GM19463 (cell line): ENCODE results near the gene APOL5.
"Not testable (repeated sequence)": the region's sequence is repeated elsewhere in the genome, so short reads cannot be mapped to it uniquely, and the experiment has no call there.

Source experiments
- ATAC-seq: cut with Tn5 transposase; IDR thresholded peaks from one replicate; pipeline ENCODE4 v1.9.1; 2021; ENCODE audit warnings: mild to moderate bottlenecking, moderate library complexity; ENCODE audit not compliant: unreplicated experiment

The APOL5 gene, protein sequence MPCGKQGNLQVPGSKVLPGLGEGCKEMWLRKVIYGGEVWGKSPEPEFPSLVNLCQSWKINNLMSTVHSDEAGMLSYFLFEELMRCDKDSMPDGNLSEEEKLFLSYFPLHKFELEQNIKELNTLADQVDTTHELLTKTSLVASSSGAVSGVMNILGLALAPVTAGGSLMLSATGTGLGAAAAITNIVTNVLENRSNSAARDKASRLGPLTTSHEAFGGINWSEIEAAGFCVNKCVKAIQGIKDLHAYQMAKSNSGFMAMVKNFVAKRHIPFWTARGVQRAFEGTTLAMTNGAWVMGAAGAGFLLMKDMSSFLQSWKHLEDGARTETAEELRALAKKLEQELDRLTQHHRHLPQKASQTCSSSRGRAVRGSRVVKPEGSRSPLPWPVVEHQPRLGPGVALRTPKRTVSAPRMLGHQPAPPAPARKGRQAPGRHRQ

DNA sequence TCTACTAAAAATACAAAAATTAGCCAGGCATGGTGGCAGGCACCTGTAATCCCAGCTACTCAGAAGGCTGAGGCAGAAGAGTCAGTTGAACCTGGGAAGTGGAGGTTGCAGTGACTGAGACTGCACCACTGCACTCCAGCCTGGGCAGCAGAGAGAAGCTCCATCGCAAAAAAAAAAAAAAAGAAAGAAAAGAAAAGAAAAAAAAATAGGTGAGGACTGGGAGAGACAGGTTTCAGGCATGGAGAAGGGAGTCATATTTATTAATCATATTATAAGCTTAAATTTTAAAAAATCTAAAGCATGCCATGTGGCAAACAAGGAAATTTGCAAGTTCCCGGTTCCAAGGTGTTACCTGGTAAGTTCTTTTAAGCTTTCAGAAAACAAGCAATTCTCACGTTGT lies at the start of gene APOL5:
Gene APOL5 (plus strand): TSS at position 301 of the 400 bp plus-strand sequence. CDS start 0 bp downstream, at position 301.
- no peak for ATAC-seq

DNA sequence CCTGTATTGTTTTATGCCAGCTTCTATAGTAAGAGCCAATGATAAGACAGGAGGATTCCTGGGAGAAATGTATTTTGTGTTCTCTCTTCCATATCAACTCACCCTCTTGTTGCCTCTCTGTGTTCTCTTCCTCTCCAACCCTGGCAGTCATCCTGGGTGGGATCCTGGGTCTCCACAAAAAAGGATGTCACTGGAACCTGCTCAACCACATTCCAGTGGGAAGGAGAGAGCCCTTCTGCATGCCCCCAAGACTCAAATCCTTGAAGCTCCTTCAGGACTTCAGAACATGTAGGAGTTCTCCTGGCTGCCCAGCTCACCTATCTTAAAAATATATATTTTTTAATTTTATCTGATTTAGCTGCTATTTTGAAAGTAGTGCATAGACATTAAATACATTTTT lies 43.3 kb upstream of the APOL5 start:
- no peak for ATAC-seq

DNA sequence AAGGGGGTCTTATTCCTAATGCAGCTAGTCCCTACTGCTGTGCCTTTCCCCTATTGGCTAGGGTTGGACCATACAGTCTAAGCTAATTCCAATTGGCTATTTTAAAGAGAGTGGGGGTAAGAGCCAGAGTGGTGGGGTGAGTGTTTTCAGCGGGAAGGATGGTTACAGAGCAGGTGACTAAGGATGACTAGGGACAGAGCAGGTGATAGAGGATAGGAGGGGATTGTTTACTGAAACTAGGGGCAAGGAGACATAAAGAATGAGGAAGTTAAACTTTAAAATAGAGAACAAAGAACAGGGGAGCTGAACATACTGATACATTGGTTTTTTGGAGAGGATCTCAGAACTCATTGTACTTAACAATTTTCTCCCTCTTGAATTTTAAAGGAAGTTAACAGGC lies 41.6 kb upstream of the APOL5 start:
- ATAC-seq, result not testable (repeated sequence)

DNA sequence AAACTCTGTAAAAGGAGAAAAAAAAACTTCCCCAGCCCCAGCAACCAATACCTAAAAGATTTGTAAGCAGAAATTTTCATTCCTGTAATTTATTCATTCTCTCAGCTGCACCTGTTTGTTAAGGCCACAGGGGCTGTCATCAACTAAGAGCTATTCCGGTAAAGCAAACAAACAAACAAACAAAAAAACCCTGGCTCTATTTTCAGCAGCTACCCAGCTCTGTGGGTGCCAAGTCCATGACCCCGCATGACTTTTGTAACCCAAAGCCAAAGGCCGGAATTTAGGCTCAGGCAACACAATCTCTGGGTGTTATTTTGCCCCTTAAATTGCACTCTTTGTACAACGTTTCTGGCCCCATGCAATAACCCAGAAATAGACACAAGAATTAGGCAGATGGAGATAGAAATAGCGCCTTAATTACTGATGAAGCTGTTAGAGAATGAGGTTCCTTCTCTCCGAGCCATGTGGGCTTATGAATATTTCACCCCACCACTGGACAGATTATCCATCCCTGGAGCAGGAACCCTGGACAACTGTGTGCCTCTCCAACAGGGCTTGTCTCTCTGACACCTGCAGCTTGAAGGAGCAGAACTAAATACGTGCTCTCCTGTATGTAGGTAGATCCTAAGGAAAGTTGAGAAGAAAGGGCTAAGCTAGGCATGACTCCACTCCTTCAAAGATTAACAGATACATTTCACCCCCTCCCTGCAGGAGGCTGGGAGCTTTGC lies 40.0 kb upstream of the APOL5 start:
- ATAC-seq, result no peak

DNA sequence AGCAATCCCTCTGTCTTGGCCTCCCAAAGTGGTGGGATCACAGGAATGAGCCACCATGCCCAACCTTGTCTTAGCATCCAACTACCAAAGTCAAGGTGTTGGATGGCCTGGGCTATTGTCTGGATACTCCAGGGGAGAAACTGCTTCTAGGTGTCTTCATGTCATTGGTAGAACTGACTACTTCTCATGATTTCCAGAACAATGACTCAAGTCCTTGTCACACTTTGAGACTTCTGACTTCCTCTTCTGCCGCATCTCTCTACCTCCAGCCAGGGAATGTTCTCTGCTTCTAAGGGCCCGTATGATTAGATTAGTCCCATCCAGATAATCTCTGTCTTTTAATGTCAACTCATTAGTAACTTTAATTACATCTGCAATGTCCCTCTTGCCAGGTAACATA lies 38.8 kb upstream of the APOL5 start:
- ATAC-seq, result no peak

DNA sequence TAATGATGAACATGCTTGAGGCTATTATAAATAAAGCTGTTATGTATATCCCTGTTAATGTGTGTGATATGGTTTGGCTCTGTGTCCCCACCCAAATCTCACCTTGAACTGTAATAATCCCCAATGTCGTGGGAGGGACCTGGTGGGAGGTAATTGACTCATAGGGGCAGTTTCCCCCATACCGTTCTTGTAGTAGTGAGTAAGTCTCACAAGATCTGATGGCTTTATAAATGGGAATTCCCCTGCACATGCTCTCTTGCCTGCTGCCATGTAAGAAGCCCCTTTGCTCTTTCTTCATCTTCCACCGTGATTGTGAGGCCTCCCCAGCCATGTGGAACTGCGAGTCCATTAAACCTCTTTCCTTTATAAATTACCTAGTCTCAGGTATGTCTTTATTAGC lies 38.2 kb upstream of the APOL5 start:
- not testable (repeated sequence) for ATAC-seq

DNA sequence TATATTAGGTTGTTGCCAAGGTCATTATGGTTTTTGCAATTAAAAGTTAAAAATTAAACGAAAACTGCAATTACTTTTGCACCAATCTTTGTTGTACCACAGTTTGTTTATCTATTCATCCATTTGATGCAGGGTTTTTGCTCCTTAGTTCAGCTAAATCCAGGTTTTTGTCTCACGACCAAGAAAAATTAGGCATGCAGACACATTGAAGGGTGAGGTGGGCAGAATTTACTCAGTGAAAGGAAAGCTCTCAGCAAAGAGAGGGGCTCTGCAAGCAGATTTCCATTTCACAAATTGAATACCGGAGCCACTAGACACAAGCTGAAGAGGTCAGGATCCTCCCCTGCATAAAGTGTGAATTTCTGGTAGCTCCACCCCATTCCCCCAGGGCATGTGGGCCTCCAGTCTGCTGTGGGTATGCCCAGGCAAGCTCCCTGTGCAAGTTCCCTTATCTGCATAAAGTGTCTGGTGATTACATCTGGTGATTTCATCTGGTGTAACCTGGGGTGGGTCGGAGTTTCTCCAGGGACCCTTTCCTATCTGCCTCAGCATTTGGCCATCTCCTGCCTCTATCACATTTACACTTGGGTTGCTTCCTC lies 36.1 kb upstream of the APOL5 start:
- ATAC-seq, result no peak

DNA sequence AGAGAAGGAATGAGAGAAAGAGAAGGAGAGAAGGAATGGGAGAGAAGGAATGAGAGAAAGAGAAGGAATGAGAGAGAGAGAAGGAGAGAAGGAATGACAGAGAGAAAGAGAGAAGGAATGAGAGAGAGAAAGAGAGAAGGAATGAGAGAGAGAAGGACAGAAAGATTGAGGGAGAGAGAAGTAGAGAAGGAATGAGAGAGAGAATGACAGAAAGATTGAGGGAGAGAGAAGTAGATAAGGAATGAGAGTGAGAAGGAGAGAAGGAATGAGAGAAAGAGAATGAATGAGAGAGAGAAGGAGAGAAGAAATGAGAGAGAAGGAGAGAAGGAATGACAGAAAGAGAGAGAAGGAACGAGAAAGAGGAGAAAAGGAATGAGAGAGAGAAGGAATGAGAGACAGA lies 34.1 kb upstream of the APOL5 start:
- no peak for ATAC-seq

DNA sequence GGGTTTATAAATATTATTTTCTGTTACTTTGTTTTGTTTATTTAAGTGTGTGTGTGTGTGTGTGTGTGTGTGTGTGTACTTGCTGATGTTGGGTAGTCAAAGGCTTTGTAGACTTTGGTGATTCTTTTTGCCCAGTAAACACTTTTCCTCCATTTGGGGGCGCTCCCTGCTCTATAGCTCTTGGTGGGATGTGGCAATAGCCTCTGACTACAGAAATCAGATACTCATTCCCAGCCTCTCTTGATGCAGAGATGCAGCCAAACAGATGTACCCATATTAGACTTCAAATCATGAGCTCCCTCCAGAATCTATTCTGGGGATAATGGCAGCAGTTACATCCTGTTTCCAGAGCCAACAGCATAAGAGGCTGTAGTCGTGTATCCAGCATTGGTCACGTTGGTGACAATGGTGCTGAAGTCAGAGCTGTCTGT lies 33.4 kb upstream of the APOL5 start:
- ATAC-seq, result no peak

DNA sequence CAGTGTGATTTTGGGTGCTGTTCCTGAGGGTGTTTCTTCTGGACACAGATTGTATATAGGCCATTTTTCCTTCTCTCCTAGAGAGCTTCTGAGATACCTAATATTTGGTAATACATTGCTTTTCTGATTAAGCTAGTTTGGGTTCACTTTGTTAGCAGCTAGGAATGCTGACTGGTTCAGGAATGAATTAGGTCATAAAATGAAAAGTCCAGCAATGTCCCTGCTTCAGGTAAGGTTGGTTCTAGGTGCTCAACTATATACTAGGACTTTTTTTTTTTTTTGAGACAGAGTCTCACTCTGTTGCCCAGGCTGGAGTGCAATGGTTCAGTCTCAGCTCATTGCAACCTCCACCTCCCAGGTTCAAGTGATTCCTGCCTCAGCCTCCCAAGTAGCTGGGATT lies 32.9 kb upstream of the APOL5 start:
- ATAC-seq, result no peak

DNA sequence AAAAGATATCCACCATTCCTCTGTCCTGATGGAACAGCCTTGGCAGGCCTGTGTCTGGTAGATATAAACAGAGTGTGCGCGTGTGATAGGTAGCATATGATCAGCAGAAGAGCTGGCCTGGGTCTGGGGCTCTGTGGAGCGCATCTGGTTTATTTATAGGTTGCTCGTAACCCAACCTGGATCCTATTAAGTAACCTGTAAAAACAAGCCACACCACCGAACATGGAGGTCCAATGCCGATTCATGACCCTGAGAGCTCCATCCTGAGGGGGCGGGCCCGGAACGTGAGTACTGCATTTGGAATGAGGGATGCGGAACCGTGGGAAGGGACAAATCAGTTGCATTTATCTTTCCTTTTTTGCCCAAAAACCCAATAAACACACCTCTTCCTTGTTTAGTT lies 31.9 kb upstream of the APOL5 start:
- ATAC-seq, result no peak

DNA sequence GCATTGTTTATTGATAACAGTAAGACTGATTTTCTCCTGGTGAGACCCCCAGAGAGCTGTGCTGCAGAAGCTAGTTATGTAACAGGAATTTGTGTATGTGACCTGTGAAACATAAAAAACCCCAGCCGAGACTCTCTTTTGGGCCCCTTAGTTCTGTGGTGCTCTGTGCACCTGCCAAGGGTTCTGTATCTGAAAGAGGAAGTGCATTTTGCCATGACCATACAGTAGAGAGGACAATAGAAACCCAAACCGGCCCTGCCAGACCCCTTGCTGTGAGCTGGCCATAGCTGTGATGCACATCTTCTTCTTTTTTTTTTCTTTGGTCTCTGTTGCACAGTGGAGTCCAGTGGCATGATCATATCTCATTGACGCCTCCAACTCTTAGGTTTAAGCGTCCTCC lies 31.4 kb upstream of the APOL5 start:
- ATAC-seq, result no peak

DNA sequence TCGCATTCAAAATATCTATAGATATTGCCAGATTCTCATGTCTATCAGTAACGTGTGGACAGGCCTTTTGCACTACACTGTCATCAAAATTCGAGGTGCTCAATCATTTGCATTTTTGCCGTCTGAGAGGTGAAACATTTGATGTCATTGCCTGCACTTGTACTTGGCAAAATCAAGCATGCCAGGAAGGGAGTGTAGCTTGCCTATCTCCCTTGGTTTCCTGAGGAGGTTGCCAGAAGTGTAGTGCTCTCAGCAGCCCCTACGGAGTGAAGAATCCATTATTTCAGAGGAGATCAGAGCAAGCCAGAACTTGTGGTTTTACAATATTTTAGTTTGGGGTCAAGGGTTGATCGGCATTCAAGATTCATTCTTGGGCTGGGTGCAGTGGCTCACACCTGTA lies 30.2 kb upstream of the APOL5 start:
- ATAC-seq, result no peak

DNA sequence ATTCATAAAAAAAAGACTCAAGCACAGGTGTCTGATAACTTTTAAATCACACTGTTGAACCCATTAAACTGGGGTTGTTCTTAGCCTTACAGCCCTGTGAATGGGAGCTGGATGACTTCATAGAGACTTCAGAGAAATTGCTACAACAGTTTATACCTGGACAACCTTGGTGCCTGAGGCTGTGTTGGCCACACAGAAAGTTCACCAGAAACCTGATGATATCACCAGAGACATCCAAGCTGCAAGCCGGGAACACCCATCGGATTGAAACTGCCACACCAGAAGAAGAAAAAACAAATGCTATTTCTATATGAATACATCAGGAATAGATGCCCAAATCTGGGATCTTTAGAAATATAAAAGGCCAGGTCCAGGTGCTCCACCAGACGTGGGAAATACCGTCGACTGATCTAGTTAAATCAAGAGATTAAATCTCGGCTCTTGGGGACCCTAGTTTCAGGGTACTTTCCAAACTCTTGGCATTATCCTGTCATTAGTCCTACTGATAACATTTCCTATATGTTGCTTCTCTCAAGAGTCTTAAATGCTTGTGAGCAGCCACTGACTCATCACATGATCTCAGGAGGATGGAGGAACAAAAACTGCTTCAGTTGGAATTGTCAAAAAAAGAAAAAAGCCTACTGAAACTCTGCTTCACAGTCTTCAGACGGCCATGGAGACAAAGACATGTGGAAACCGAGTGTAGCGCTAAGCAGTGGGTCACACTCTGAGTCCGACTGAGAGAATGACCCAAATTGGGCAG lies 28.6 kb upstream of the APOL5 start:
- ATAC-seq, result no peak

DNA sequence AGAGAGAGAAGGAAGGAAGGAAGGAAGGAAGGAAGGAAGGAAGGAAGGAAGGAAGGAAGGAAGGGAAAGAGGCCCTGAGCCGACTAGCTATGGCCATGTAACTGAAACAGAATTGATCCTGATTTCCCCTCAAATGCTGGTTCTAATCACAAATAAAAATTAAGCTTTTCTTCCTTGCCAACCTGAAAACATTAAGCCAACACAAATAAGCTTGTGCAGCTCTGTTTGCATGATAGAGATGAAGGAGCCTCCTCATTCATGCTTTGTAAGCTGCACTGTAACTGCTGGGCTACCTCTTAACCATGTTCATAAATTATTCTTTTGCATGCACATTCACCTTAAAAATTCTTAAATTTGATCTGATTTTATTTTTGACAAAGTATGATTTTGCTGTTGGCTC lies 27.7 kb upstream of the APOL5 start:
- ATAC-seq, result no peak

DNA sequence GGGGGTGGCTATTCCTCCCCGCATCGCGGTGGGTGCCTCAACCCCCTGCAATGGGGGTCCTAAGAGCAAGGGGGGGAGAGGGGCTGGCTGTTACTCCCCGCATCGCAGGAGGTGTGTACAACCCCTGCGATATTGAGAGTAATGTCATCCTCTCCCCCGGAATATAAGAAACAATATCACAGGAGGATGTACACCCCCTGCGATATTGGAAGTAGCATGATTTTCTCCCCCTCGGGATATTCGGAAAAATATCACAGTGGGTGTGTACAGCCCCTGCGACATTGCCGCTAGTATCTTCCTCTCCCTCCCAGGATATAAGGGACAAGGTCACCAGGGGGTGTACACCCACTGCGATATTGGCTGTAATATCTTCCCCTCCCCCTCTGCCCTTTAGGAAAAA lies 22.5 kb upstream of the APOL5 start:
- no peak for ATAC-seq

DNA sequence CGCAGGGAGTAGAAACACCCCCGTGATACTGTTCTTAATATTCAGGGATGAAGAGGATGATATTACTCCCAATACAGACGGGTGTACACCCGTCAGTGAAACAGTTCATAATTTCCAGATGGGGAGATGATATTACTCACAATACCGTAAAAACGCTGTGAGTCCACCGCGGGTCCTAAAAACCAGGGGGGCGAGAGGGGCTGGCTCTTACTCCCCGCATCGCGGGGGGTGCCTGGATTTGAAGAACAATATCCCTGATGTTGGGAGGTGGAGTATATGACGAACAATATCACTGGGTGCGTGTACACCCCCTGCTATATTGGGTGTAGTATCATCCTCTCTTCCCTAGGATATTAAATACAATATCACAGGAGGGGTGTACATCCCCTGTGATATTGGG lies 20.5 kb upstream of the APOL5 start:
- ATAC-seq, result no peak

DNA sequence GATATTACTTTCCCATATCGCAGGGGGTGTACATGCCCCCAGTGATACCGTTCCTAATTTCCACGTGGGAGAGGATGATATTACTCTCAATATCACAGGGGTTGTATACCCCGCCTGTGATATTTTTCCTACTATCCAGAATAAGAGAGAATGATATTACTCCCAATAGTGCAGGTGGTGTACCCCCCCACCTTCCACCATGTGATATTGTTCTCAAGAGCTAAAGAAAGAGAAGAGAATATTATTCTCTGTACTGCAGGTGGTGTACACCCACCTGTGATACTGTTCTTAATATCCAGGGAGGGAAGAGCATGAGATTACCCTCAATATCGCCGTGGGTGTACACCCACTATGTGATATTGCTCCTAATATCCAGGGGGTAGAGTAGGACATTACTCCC lies 17.8 kb upstream of the APOL5 start:
- not testable (repeated sequence) for ATAC-seq

DNA sequence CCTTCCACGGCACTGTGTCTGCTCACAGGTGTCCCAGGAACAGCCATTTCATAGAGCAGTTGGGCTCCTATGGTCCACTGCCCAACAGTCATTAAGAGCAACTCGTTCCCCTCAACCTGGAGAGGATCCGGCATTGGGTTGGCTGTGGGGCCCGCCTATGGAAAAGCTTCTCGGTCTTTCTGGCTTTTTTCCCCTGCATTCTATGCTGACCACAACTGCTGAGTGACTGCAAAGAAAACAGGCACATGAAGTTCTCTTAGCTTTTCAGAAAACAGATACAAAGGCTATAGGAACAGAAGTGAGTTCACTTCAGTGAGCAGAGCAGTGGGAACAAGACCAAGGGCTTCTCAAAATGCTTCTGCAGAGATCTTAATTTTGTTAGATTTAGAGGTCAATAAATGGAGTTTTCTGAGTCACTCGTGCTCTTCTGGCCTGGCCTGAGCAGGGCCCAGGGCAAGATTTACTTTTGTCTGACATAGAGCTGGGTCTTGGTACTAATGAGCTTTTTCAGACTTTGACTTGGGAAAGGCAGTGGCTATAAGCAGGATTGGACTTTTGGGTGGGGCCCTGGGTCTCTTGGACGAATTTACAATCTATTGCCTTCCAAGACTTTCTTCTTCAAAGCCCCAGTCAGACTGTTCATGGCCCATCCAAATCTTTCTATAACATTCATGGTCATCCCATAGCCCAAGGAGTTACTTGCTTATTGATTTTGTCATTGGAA lies 13.6 kb upstream of the APOL5 start:
- no peak for ATAC-seq

DNA sequence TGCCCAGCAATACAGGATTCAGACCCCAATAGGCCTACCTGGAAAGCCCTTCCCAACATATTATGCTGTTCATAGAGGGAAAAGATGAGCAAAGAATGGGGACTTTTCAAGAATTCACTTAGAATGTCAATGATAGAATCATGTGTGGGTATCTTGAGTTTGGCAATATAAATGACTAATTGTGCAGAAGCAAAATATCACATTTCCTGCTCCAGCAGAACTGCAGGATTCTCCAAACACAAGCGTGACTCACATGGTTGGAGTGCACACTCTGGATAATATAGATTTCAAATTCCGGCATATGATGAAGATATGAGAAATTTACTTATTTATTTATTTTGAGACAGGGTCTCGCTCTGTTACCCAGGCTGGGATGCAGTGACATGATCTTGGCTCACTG lies 12.5 kb upstream of the APOL5 start:
- ATAC-seq, result no peak

DNA sequence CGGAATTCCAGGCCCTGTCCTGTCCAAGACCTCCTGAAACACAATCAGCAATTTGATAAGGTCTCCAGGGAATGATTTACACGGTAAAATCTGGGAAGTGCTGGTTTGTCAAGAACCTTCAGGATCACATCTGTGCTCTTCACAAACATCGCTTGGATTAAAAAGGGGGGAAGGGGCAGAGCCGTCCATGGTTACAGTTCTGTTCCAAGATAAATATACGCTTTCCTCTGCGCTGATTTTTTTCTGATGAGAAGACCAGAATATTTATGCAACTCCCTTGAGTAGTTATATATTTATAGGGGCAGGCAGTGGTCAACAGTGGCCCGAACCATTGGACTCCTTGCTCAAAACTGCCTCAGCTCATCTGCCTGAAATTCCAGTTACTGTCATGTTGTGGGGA lies 9.2 kb upstream of the APOL5 start:
- ATAC-seq, result no peak
